ENCODE results near the gene JAM3. TPM values are rescaled to one million over a fixed set of nuclear protein-coding genes. Genes with fewer than 3 reads are reported as not detected.

Gene JAM3
- total and polyA plus RNA-seq, 10 of the 15 experiments (the other 5 are each of a cell fraction or from before 2014, with no cell fraction given) = 0.04 to 1.1 (median 0.32) TPM; not detected in 1

GRCh38 chr11:134030853-134031252 is 38.0 kb upstream of the JAM3 start:
- 28% methylated on average over 16 of the region's 16 CpGs for WGBS (ENCODE audit: insufficient coverage, insufficient replicate concordance, low lambda C conversion rate, missing lambda C conversion rate)
- ChIA-PET CTCF (interaction anchor here (0.6 to 1.1 kb wide), 2 partner anchors 10 to 534 kb away, joined by 3 read pairs; no protein-coding TSS in a partner anchor), SMC1A (ENCODE audit: uncharacterized antibody, unreplicated experiment) (interaction anchor here (1.4 kb wide), 1 partner anchor 102 kb away, joined by 3 read pairs; no protein-coding TSS in a partner anchor), POLR2A (no interaction called here), RAD21 (ENCODE audit: unreplicated experiment) (no interaction called here)
- ATAC-seq (peak; percentile 50; the same call in 2 of the 3 replicates), DNase-seq (ENCODE audit: low read depth, low spot score) (no peak), FAIRE-seq (no peak)
- Histone ChIP-seq H3K79me2 (ENCODE audit: control insufficient read depth, insufficient read depth, low read length) (no peaks in the 10 kb centered on the region), H2AFZ (ENCODE audit: control insufficient read depth, low read depth, low read length) (no peak overlapping the region), H3K27me3 (replicated peaks in 1 of 2; ENCODE audit: control insufficient read depth in 2 of 2, insufficient read depth in 2 of 2, low read length in 1 of 2) (peaks cover 0 to 10% of the 10 kb centered on the region in 2 experiments; a peak in 3 of 4 replicates), H3K36me3 (ENCODE audit: control insufficient read depth in 2 of 2, insufficient read depth in 2 of 2, low read length in 1 of 2) (no peaks in the 10 kb centered on the region), H3K4me1 (ENCODE audit: control insufficient read depth, insufficient read depth, low read length) (no peaks in the 10 kb centered on the region), H3K9me3 (replicated peaks; ENCODE audit: control insufficient read depth, insufficient read depth, low read length) (no peaks in the 10 kb centered on the region), H3K4me2 (ENCODE audit: control insufficient read depth, insufficient read depth) (no peak overlapping the region), H3K4me3 (no peak overlapping the region), H4K20me1 (ENCODE audit: control insufficient read depth, insufficient read depth) (no peaks in the 10 kb centered on the region), H3K9ac (ENCODE audit: control insufficient read depth, insufficient read depth, low read length) (no peak overlapping the region), H3K27ac (ENCODE audit: control insufficient read depth, insufficient read depth) (no peak overlapping the region)
- intact Hi-C loops (cut with micrococcal nuclease; ENCODE audit: unreplicated experiment) (loop anchor here (5.0 kb wide), 1 partner anchor 104 kb away; no protein-coding TSS in a partner anchor), in situ Hi-C loops (cut with MboI) (no loop called here)
- TF ChIP-seq CTCF (IDR thresholded peaks at IDR 0.05 in 2 of 3, conservative IDR thresholded peaks at IDR 0.05 in 1 of 3; ENCODE audit: control insufficient read depth in 2 of 3, extremely low read depth in 1 of 3, insufficient read depth in 1 of 3, low read depth in 3 of 3, low read length in 3 of 3) (peak; percentile 13 to 44 (median 31); a peak in 4 of 6 replicates), RBBP5 (conservative IDR thresholded peaks at IDR 0.05) (no peak), USF1 (IDR thresholded peaks at IDR 0.05; ENCODE audit: borderline replicate concordance, extremely low read length, insufficient read depth, low read depth, low read length) (no peak)
- BruUV-seq (replicated peaks) = no TSS peak

Data from GM12878 (cell line).